ENCODE data around the gene MAN1C1. TPM values are rescaled to one million over a fixed set of nuclear protein-coding genes. Genes with fewer than 3 reads are reported as not detected.

MAN1C1 gene
- total RNA-seq, 4 donors from 2014 or later = 11.0 to 20.9 (median 15.9) TPM

DNA sequence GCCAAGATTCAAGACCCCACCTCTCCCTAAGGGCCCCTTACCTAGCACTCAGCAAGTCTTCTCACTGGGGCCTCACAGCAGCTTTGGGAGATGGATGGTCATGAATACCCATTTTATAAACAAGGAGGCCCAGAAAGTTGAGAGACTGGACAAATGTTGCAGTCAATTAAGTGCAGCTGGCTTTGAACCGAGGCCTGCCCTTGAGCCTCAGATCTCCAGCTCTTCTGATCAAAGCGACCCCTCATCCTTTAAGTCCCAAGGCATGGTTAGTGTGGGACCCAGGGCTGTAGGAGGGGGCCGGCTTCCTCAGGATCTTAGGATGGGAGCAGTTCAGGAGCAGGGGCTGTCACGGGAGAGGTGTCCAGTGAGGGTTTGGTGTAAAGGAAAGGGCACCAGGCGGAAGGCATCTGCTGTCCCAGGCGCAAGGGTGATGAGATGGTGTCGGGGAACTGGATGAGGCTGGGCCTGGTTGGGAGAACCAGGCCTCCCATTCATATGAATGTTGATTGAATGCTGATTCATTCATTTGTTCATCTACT, 198.0 kb downstream of the MAN1C1 start:
- no peak for TF ChIP-seq CTCF (IDR thresholded peaks at IDR 0.05; ENCODE audit: low read depth)

DNA sequence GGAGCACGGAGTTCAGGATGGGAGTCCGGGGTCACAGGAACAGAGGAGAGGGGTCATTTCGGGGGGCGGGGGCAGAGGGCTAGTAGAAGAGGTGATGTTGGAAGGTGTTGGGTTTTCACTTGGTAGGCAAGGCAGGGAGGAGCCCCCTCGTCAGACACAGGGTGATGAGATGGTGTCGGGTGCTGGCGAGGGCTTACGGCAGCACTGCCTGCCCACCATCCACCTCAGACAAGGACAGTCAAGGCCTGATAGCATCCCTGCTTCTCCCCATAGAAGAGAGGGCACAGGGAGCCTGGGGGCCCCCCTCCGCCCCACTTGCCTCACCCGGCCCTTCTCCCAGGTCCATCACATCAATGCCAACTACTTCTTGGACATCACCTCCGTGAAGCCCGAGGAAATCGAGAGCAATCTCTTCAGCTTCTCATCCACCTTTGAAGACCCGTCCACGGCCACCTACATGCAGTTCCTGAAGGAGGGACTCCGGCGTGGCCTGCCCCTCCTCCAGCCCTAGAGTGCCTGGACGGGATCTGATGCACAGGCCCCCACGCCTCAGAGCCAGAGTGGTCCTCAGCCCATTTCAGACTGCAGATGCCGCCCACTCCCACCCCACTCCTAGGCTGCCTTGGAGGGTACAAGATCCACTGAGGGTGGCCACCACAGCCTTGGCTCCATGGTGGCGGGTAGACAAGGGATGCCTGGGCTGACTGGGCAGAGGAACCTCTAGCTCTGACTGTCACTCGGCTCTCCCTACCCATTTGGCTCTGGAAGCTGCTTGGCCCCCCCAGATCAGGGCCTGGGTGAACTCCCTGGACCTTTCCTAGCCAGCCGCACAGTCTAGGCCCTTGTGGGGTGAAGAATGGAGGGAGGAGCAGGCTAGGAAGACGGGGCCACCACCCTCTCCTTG, 198.9 kb downstream of the MAN1C1 start:
- TF ChIP-seq CTCF (IDR thresholded peaks at IDR 0.05; ENCODE audit: low read depth) = no peak

DNA sequence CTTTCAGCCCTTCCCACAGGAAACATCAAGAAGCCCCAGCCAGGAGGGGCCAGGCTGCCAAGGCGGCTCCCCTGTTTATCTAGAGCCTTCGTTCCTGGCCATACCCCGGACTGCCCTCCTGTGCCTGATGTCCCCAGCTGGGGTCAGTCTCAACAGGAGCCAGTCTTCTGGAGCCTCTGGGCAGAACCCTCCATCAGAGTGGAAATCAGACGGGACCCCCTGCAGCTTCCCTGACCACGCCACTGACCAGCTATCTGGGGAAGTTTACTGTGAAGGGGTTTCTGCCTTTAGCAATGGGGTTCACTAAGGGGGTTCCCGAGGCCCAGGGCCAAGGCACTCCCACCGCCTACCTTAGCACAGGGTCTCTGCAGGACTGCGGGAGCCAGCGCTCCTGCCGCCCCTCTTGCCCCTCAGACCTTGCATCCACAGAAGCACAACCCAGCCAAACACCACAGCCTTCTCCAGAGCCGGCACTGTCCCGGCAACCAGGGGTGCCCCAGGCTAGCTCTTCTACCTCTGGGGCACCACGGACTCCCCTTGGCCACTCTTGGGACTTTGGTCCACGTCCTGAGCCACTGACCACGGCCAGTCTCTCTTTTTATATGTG, 199.6 kb downstream of the MAN1C1 start:
- TF ChIP-seq CTCF (IDR thresholded peaks at IDR 0.05; ENCODE audit: low read depth) = no peak

- TF ChIP-seq CTCF (IDR thresholded peaks at IDR 0.05; ENCODE audit: low read depth) = no peak
Observed at GRCh38 chr1:25817840-25818501, 201.4 kb downstream of the MAN1C1 start.

- no peak for TF ChIP-seq CTCF (IDR thresholded peaks at IDR 0.05; ENCODE audit: low read depth)
Observed at GRCh38 chr1:25818569-25818968, 202.0 kb downstream of the MAN1C1 start.

GRCh38 chr1:25819491-25820246, 203.1 kb downstream of the MAN1C1 start, which contains the start of gene MTFR1L:
TSS of gene MTFR1L (plus strand) at chr1:25819954. CDS start at chr1:25823105, 3,151 bp downstream.
- no peak for TF ChIP-seq CTCF (IDR thresholded peaks at IDR 0.05; ENCODE audit: low read depth)

Data from subcutaneous adipose tissue (tissue), 4 donors.